Measurements from ENCODE around the gene CFAP97. TPM values are rescaled to one million over a fixed set of nuclear protein-coding genes. Genes with fewer than 3 reads are reported as not detected.
A peak's percentile ranks its signal among the peaks of the same experiment; 100 is the strongest.
"Not testable (repeated sequence)": the region's sequence is repeated elsewhere in the genome, so short reads cannot be mapped to it uniquely, and the experiment has no call there.

The CFAP97 gene
- total RNA-seq, 1 donor from 2014 or later, result 46.9 TPM

DNA sequence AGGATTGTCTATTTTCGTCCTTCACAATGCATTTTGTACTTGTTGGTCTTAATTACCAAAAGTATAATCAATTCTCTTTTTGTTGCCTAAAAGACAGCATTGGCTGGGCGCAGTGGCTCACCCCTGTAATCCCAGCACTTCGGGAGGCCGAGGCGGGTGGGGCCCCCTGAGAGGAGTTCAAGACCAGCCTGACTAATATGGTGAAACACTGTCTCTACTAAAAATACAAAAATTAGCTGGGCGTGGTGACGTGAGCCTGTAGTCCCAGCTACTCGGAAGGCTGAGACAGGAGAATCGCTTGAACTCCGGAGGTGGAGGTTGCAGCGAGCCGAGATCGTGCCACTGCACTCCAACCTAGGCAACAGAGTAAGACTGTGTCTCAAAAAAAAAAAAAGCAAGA is 1.3 kb upstream of the CFAP97 start:
- H3K27me3 Mint-ChIP-seq (ENCODE audit: low read depth); H3K27ac Mint-ChIP-seq; H3K36me3 Mint-ChIP-seq (ENCODE audit: low read depth); DNase-seq (ENCODE audit: low spot score); H3K9me3 Mint-ChIP-seq: not testable (repeated sequence)
- intact Hi-C loops (cut with micrococcal nuclease), result loop anchor here (2.0 to 10.0 kb wide), 3 partner anchors 220 to 1700 kb away; partner anchors contain the start of genes ACSL1, ING2 and UFSP2
- H3K4me3 Mint-ChIP-seq (ENCODE audit: low read depth), result peak overlapping the region; percentile 80
- peaks cover 30% of the 10 kb centered on the region for H3K4me1 Mint-ChIP-seq (ENCODE audit: low read depth)

DNA sequence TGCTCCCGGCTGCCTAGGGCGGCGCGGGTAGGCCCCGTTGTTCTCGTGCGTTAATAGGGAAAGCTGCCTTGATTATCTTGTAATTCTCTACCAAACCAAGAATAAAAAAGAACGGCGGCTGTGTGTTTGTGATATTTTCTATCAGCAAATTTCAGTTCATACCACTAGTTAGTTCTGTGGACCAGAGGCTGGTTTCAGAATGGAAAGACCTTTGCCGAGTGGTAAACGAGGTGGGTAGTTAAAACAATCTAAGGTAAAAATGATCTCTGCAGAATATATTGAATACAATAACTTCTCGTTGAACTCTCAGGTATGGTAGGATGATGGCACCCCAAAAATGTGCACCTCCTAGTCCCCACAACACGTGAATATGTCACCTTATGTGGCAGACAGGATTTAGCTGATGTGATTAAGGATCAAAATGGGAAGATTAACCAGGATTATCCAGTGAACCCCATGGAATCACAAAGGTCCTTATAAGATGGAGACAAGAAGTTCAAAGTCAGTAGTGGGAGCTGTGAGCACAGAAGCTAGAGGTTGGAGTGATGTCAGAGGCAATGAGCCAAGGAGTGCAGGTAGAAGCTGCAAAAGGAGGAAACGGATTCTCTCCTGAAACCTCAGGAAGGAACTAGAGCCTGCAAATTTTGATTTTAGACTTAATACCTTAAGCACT is 574 bp upstream of the CFAP97 start:
- peak overlapping the region; percentile 80 for H3K4me3 Mint-ChIP-seq (ENCODE audit: low read depth)
- intact Hi-C loops (cut with micrococcal nuclease), result loop anchor here (1.0 to 10.0 kb wide), 4 partner anchors 191 to 1700 kb away; partner anchors contain the start of genes ACSL1, ING2, LRP2BP and UFSP2
- no peaks in the 10 kb centered on the region for H3K9me3 Mint-ChIP-seq
- H3K36me3 Mint-ChIP-seq (ENCODE audit: low read depth), result peaks cover 14% of the 10 kb centered on the region
- peaks cover 5% of the 10 kb centered on the region for H3K27me3 Mint-ChIP-seq (ENCODE audit: low read depth)
- peak overlapping the region; percentile 78 for H3K27ac Mint-ChIP-seq
- peaks cover 36% of the 10 kb centered on the region for H3K4me1 Mint-ChIP-seq (ENCODE audit: low read depth)
- DNase-seq (ENCODE audit: low spot score), result no peak

DNA sequence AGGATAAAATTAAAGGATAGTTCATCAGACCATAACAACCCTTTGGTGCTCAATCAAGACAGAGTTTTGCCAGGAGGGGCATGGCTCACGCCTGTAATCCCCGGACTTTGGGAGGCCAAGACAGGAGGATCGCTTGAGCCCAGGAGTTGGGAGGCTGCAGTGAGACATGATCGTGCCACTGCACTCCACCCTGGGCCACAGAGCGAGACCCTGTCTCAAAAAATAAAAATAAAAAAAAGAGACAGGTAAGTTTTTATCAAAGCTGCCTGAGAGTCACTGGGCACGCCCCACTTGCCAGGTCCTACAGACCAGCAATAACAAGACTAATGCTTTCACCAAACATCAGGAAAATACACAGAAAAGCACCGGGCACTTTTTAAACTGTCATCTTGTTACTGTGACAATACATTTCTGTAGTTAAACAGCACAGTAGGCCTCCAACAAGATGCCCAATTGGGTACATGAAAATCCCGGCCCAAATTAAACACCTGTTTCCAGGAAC is 765 bp downstream of the CFAP97 start:
- peaks cover 14% of the 10 kb centered on the region for H3K36me3 Mint-ChIP-seq (ENCODE audit: low read depth)
- H3K27me3 Mint-ChIP-seq (ENCODE audit: low read depth), result peaks cover 2% of the 10 kb centered on the region
- H3K9me3 Mint-ChIP-seq, result no peaks in the 10 kb centered on the region
- intact Hi-C loops (cut with micrococcal nuclease), result loop anchor here (2.0 to 10.0 kb wide), 4 partner anchors 38 to 1698 kb away; partner anchors contain the start of genes ACSL1, CCDC110 and ING2
- peak overlapping the region; percentile 99 for H3K27ac Mint-ChIP-seq
- H3K4me1 Mint-ChIP-seq (ENCODE audit: low read depth), result peaks cover 30% of the 10 kb centered on the region
- peak overlapping the region; percentile 98 for H3K4me3 Mint-ChIP-seq (ENCODE audit: low read depth)
- DNase-seq (ENCODE audit: low spot score), result no peak

DNA sequence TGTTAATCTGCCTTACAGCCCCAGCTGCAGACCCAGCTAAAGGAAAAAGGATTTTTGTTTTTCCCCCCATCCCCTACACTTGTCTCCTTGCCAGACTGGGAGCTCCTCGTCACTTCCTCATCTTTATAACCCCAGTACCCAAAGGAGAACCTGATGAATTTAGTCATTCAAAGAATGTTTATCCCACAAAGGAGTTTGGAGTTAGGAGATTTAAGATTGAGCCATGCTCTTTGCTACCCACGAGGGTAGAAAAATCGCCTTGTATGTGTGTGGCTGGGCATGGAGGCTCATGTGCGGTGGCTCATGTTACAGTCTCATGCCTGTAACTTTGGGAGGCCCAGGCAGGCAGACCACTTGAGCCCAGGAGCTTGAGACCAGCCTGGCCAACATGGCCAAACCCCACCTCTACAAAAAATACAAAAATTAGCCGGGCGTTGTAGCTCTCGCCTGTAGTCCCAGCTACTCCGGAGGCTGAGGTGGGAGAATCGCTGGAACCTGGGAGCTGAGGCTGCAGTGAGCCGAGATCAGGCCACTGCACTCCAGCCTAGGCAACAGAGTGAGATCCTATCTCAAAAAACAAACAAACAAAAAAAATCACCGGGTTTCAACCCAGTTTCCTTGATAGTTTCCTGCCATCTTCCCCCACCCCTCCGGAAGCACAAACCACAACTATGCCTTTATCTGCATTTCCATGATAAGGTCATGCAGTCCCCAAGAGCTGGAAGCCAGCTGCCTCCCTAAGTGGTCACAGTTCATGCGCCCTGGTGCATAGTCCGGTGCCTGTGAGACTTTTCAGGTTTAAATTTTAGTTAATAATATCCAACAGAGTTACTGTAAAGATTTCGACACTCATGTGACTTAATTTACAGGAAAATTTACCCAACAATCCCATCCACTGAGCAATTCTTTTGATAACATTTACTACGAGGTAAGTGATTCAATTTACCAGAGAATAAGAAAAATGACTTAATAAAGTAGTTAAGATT is 1.5 kb downstream of the CFAP97 start:
- H3K36me3 Mint-ChIP-seq (ENCODE audit: low read depth), result peaks cover 16% of the 10 kb centered on the region
- no peaks in the 10 kb centered on the region for H3K9me3 Mint-ChIP-seq
- intact Hi-C loops (cut with micrococcal nuclease), result loop anchor here (2.0 to 10.0 kb wide), 4 partner anchors 37 to 1697 kb away; partner anchors contain the start of genes ACSL1, CCDC110 and ING2
- peaks cover 30% of the 10 kb centered on the region for H3K4me1 Mint-ChIP-seq (ENCODE audit: low read depth)
- peak overlapping the region; percentile 99 for H3K27ac Mint-ChIP-seq
- H3K4me3 Mint-ChIP-seq (ENCODE audit: low read depth), result peak overlapping the region; percentile 98
- H3K27me3 Mint-ChIP-seq (ENCODE audit: low read depth), result peaks cover 2% of the 10 kb centered on the region
- peak; percentile 54 for DNase-seq (ENCODE audit: low spot score)

DNA sequence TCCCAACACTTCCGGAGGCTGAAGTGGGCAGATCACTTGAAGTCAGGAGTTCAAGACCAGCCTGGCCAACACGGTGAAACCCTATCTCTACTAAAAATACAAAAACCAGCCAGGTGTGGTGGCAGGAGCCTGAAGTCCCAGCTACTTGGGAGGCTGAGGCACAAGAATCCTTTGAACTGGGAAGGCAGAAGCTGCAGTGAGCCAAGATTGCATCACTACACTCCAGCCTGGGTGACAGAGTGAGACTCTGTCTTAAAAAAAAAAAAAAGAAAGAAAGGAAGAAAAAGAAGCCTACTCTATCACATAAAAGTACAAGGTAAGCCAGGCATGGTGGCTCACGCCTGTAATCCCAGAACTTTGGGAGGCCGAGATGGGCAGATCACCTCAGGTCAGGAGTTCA is 5.6 kb downstream of the CFAP97 start:
- H3K36me3 Mint-ChIP-seq (ENCODE audit: low read depth), result peaks cover 24% of the 10 kb centered on the region
- intact Hi-C loops (cut with micrococcal nuclease), result not testable (repeated sequence)

DNA sequence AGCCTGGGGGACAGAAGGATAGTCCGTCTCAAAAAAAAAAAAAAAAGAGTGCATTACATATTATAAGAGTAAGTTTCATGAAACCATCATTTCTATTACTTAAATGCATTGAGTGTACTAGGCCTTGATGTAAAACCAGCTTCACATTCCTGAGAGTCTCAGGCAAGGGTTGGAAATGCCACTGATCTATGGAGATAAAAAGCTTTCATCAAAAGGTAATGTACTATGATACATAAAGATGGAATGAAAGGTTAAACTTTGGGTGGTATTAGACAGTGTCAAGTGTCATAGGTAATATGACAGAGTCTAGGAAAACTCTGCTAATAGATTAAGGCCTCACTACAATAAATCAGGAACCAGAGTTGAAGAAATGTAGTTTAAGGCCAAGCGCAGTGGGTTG is 7.4 kb downstream of the CFAP97 start:
- H3K27ac Mint-ChIP-seq, result no peak overlapping the region
- peaks cover 25% of the 10 kb centered on the region for H3K36me3 Mint-ChIP-seq (ENCODE audit: low read depth)
- no peaks in the 10 kb centered on the region for H3K9me3 Mint-ChIP-seq
- H3K4me1 Mint-ChIP-seq (ENCODE audit: low read depth), result peaks cover 16% of the 10 kb centered on the region
- intact Hi-C loops (cut with micrococcal nuclease), result no loop called here
- no peak for DNase-seq (ENCODE audit: low spot score)
- H3K27me3 Mint-ChIP-seq (ENCODE audit: low read depth), result no peaks in the 10 kb centered on the region
- no peak overlapping the region for H3K4me3 Mint-ChIP-seq (ENCODE audit: low read depth)

More for the DNA sequence above, 5.6 kb downstream of the CFAP97 start:
- DNase-seq (ENCODE audit: low spot score); H3K27me3 Mint-ChIP-seq (ENCODE audit: low read depth); H3K4me3 Mint-ChIP-seq (ENCODE audit: low read depth); H3K9me3 Mint-ChIP-seq; H3K27ac Mint-ChIP-seq: not testable (repeated sequence)
- H3K4me1 Mint-ChIP-seq (ENCODE audit: low read depth), result peaks cover 26% of the 10 kb centered on the region

DNA sequence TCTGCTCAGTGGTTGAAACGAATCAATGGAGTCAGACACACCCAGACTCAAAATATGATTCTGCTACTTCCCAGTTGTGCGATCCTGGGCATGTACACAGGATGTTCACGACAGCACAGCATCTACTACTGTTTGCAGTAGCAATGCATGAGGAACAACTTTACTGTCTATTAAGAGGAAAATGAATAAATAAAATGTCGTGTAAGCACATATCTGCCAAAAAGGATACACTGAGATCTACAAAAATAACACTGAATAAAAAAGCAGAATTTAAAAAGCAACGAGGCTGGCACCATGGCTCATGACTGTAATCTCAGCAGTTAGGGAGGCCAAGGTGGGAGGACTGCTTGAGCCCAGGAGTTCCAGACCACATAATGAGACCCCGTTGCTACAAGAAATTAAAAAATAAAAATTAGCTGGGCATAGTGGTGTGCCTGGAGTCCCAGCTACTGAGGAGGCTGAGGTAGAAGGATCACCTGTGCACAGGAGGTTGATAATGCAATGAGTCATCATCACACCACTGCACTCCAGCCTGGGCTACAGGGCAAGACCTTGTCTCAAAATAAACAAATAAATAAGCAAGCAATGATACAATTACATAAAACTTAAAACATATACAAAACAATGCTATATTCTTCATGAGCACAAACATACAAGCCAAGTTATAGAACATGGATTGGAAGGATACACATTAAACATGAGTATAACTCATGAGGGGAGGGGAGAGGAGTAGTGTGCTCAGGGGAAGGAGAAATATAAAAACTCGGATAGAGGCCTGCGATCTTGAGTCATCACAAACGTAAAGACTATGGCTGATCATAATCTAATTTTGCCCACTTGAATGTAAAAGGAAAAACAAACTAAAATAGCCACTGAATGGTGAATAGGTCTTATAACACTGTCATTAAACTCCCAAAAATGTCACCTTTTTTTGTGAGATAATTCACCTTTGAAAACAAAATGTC is 8.6 kb downstream of the CFAP97 start:
- H3K4me3 Mint-ChIP-seq (ENCODE audit: low read depth), result no peak overlapping the region
- no peak overlapping the region for H3K27ac Mint-ChIP-seq
- intact Hi-C loops (cut with micrococcal nuclease), result no loop called here
- no peak for DNase-seq (ENCODE audit: low spot score)
- H3K27me3 Mint-ChIP-seq (ENCODE audit: low read depth), result no peaks in the 10 kb centered on the region
- no peaks in the 10 kb centered on the region for H3K9me3 Mint-ChIP-seq
- H3K4me1 Mint-ChIP-seq (ENCODE audit: low read depth), result peaks cover 21% of the 10 kb centered on the region
- peaks cover 31% of the 10 kb centered on the region for H3K36me3 Mint-ChIP-seq (ENCODE audit: low read depth)

DNA sequence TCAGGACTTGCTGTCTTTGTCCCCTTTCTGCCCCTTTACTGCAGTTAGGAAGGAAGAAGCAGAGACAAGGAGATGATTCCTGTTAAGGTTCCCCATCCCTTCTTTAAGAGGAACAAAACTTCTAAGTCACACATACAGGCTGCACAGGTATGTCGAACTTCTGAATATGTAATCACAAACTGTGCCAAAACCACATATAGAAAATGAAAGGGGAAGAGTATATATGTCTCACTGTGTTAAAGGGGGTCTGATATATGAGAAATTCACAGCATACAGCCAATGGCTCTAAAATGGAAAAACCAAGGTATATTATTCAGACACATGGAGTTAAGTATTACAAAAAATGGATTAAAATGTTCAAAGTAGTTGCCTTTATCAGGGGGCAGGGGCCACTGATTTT is 11.7 kb downstream of the CFAP97 start:
- DNase-seq (ENCODE audit: low spot score), result no peak
- intact Hi-C loops (cut with micrococcal nuclease), result no loop called here
- Mint-ChIP-seq H3K9me3 (no peaks in the 10 kb centered on the region), H3K36me3 (ENCODE audit: low read depth) (peaks cover 40% of the 10 kb centered on the region), H3K27ac (no peak overlapping the region), H3K4me3 (ENCODE audit: low read depth) (no peak overlapping the region), H3K27me3 (ENCODE audit: low read depth) (no peaks in the 10 kb centered on the region), H3K4me1 (ENCODE audit: low read depth) (peaks cover 17% of the 10 kb centered on the region)

DNA sequence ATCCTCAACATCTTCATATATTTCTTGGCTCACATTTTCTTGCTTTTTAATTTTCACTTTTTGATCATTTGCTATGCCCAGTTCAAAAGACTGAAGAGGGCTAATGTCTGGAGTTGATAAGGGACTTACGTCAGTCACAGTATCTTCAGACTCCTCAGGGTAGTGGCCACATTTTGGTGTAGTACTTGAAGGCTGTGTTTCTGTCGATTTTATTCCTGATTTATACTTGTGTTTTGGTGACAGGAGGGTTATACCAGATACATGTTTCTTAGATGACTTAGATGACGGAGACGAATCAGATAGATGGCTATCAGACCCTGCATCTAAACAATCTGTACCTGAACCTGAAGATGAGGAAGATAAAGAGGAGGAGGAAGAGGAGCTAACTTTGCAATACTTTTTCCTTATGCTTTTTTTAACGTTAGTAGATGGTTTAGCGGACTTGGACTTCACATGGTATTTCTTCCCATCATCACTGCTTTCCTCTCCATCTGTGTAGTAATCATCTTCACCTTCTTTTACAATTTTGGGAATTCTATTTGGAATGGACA is 13.4 kb downstream of the CFAP97 start:
- H3K36me3 Mint-ChIP-seq (ENCODE audit: low read depth), result peaks cover 39% of the 10 kb centered on the region
- intact Hi-C loops (cut with micrococcal nuclease), result no loop called here
- H3K27me3 Mint-ChIP-seq (ENCODE audit: low read depth), result no peaks in the 10 kb centered on the region
- no peaks in the 10 kb centered on the region for H3K9me3 Mint-ChIP-seq
- no peak for DNase-seq (ENCODE audit: low spot score)
- H3K4me3 Mint-ChIP-seq (ENCODE audit: low read depth), result no peak overlapping the region
- peaks cover 18% of the 10 kb centered on the region for H3K4me1 Mint-ChIP-seq (ENCODE audit: low read depth)
- H3K27ac Mint-ChIP-seq, result no peak overlapping the region

DNA sequence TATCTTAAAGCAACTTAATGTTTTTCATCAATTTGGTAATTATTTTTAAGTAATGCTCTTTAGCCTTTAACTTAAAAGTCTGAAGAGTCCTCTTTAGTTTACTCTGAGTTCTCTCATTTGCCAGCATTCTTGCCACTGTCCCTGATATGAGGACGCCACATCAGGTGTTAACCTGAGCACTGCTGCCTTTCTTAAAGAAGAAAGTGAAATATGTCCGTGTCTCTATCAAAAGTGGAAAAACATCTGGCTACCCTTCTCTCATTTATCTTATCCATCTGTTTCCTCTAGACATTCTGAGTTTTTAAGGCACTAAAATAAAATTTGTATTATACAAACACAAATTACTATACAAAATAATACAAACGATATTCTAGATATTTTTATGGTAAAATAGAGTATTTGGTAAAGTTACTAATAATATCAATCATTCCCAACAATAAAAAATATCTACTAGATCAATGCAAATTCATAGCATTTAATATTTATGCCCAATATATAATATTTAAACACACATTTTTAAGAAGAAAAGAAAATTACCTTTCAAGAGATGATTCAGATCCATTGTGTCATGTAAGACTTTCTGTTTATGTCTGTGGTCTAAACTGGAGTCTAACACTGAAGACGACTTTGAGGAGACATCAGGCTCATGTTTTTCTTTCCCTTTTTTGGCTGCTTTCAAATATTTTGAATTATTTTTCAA is 14.0 kb downstream of the CFAP97 start:
- DNase-seq (ENCODE audit: low spot score), result no peak
- no peak overlapping the region for H3K4me3 Mint-ChIP-seq (ENCODE audit: low read depth)
- H3K36me3 Mint-ChIP-seq (ENCODE audit: low read depth), result peaks cover 37% of the 10 kb centered on the region
- H3K9me3 Mint-ChIP-seq, result no peaks in the 10 kb centered on the region
- H3K27me3 Mint-ChIP-seq (ENCODE audit: low read depth), result no peaks in the 10 kb centered on the region
- intact Hi-C loops (cut with micrococcal nuclease), result no loop called here
- no peak overlapping the region for H3K27ac Mint-ChIP-seq
- H3K4me1 Mint-ChIP-seq (ENCODE audit: low read depth), result peaks cover 15% of the 10 kb centered on the region

DNA sequence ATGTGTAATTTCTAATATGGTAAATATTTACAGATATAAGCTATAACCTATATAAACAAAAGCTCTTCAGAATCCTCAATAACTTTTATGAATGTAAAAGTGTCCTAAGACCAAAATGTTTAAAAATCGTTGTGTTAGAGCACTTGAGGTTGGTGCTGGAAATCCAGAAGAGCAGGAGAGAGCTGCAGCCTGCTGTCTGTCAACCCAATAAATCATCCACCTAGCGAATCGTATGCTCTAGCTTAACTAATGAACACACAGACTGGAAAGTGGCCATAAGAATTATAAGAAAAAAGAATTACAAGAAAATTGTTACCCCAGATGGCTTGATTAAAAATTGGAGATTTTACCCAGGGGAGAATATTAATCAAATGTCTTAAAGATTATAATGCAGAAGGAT is 17.0 kb downstream of the CFAP97 start:
- Mint-ChIP-seq H3K4me3 (ENCODE audit: low read depth) (no peak overlapping the region), H3K27ac (no peak overlapping the region), H3K36me3 (ENCODE audit: low read depth) (peaks cover 40% of the 10 kb centered on the region), H3K27me3 (ENCODE audit: low read depth) (no peaks in the 10 kb centered on the region), H3K4me1 (ENCODE audit: low read depth) (peaks cover 13% of the 10 kb centered on the region), H3K9me3 (no peaks in the 10 kb centered on the region)
- DNase-seq (ENCODE audit: low spot score), result no peak
- intact Hi-C loops (cut with micrococcal nuclease), result no loop called here
